IPS-18c (cell line): ENCODE data around the gene GALNTL6.

Source experiments
- H3K4me3 ChIP-seq: 2 replicates; pipeline ENCODE4 v1.7.0; 2013; ENCODE audit warnings: low read depth, mild to moderate bottlenecking, low read length, moderate library complexity; ENCODE audit not compliant: insufficient read depth
- H3K9me3 ChIP-seq: one replicate; pipeline ENCODE4 v1.6.1; 2013; ENCODE audit warnings: mild to moderate bottlenecking, low read length, moderate library complexity; ENCODE audit not compliant: control insufficient read depth, insufficient read depth

The GALNTL6 gene

GRCh38 chr4:171956678-171957077 is 143.5 kb downstream of the GALNTL6 start:
- Histone ChIP-seq H3K9me3 (no peaks in the 10 kb centered on the region), H3K4me3 (no peak overlapping the region)

- no peak overlapping the region for H3K4me3 ChIP-seq
- H3K9me3 ChIP-seq: no peaks in the 10 kb centered on the region
Measured at GRCh38 chr4:171962110-171962509, 148.9 kb downstream of the GALNTL6 start.

DNA sequence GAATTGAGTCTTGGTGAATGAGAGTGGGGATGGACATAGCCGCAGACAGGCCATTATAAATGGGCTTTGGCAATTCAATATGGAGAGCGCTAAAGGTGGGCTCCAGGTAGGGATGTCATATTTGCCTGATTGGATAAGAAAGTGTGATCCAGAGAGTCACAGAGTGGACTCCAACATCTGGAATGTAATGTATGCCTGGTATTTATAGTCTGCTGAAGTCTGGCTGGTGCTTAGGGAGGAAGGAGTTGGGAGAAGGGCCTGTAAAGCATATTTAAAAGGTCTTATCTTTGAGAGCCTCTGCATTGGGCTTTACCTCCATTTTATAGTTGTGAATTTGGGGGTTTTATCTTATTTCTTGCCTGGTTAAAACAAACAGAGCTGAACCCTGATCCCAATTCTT is 153.2 kb downstream of the GALNTL6 start:
- H3K9me3 ChIP-seq: no peaks in the 10 kb centered on the region

DNA sequence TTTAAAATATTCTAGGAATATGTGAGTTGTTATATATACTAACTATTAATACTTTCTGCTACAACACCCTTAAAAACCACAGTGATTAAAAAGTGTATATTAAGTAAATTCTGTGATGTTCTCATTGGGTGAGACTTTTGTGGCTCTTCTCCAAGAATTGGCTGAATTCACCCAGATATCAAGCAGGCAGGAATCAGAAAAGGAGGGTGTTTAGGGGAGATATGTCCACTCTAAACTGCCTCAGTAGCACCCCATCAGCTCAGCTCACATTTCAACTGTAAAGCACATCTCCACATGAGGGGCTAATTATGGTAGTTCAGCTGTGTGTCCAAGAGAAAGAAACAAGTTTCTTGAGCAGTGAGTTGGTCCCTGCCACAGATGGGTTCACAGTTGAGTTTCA is 165.0 kb downstream of the GALNTL6 start:
- Histone ChIP-seq H3K4me3 (no peak overlapping the region), H3K9me3 (no peaks in the 10 kb centered on the region)

More for the DNA sequence above, 153.2 kb downstream of the GALNTL6 start:
- no peak overlapping the region for H3K4me3 ChIP-seq

GRCh38 chr4:171979461-171979860 is 166.3 kb downstream of the GALNTL6 start:
- Histone ChIP-seq H3K4me3 (no peak overlapping the region), H3K9me3 (no peaks in the 10 kb centered on the region)

- no peaks in the 10 kb centered on the region for H3K9me3 ChIP-seq
Measured at GRCh38 chr4:171981185-171981584, 168.0 kb downstream of the GALNTL6 start.

DNA sequence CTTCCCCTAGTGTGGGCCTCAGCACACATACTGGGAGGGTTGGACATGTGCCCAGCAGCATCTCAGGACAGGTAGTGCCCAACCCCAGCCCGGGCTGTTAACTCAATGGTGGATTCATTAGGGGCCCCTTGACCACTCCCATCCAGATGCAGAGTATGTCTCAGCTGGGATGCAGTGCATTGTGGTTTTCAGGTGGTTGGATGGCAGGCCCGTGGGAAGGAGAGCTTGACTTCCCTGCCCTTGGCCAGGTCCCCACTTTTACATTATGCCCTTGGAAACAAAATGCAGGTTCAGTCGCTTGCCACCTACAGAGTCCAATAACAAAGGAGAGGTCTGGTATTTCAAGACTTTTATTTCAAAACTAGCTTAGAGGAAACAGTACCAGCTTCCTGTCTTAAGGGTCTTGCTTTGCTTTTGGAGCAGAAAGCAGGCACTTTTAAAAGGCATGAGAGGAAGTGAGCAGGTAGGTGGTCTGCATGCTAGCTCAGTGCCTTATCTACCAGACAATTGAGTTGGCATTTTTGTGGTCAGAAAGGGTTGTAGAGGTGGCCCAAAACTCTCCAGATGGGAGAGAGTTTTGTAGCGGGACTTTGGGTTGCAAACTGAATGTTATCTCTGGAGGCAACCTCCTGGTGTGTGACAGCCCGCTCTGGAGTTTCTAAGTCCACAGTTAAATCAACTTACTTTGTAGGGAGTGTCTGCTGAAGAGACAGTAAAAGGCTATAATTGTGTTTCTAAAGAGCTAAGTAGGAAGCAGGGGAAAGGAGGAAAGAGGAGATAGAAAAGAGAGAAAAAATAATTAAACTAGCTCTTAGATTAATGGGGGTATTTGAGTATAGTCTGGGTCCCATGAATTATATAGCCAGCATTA is 171.0 kb downstream of the GALNTL6 start:
- no peaks in the 10 kb centered on the region for H3K9me3 ChIP-seq
- no peak overlapping the region for H3K4me3 ChIP-seq

More at GRCh38 chr4:171981185-171981584, 168.0 kb downstream of the GALNTL6 start:
- H3K4me3 ChIP-seq: no peak overlapping the region

DNA sequence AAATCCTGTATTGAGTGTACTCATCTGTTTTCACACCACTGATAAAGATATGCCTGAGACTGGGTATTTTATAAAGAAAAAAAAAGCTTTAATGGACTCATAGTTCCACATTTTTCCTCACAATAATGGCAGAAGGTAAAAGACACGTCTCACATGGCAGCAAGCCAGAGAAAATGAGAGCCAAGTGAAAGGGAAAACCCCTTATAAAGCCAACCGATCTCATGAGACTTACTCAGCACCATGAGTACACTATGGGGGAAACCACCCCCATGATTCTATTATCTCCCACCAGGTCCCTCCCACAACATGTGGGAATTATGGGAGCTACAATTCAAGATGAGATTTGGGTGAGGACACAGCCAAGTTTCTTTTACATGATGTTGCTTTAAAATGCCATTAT is 171.9 kb downstream of the GALNTL6 start:
- Histone ChIP-seq H3K9me3 (no peaks in the 10 kb centered on the region), H3K4me3 (no peak overlapping the region)

DNA sequence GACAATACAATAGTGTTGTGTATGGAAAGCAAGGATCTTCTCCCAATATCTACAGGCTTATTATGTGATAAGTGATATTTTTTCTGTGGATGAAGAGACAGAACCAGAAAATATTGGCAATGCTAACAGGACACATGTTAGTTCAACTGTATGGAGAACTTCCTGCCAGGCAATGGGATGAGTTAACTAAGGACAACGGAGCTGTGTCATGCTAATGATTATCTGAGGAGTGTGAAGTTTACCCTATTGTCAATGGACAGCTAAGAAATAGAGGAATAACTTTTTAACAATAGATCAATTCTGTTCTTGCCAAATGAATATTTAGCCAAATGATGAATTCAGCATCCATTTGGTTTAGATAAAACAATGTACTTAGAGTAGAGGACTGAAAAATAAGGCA is 180.0 kb downstream of the GALNTL6 start:
- no peaks in the 10 kb centered on the region for H3K9me3 ChIP-seq

GRCh38 chr4:172007889-172008288 is 194.7 kb downstream of the GALNTL6 start:
- Histone ChIP-seq H3K4me3 (no peak overlapping the region), H3K9me3 (no peaks in the 10 kb centered on the region)

More for the DNA sequence above, 180.0 kb downstream of the GALNTL6 start:
- H3K4me3 ChIP-seq: no peak overlapping the region

DNA sequence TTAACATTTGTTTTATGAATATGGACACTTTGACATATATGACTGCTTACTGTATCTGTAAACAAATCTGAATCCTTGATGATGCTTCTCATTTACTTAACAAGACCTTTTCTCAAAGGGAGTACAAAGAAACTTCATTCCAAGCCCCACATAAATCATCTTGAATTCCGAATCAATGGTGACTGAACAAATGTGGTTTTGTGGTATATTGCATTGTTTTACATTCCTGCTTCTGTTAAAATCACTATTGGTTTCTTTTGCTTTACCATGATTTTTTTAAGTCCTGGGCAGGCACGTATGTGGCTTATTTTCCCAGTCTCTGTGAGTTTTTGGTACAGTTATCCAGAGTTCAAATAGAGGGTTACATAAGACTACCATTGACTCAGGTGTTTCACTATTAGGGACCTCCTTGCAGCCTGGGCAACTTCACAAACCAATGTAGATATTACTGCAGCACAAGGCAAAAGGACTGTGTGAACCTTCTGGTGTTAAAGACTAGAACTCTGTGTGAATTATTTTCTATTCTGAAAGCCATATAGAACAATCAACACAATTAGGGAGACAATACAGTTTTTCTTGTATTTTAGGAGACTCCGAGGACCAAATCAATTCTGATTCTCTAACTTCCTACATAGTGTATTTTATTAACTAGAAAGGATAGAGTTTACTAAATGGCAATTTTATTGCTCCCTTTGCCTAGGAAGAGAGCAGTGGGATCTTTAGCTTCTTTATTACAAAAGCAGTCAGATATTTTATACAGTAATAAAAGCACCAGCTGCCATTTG is 196.4 kb downstream of the GALNTL6 start:
- H3K9me3 ChIP-seq: no peaks in the 10 kb centered on the region
- no peak overlapping the region for H3K4me3 ChIP-seq

DNA sequence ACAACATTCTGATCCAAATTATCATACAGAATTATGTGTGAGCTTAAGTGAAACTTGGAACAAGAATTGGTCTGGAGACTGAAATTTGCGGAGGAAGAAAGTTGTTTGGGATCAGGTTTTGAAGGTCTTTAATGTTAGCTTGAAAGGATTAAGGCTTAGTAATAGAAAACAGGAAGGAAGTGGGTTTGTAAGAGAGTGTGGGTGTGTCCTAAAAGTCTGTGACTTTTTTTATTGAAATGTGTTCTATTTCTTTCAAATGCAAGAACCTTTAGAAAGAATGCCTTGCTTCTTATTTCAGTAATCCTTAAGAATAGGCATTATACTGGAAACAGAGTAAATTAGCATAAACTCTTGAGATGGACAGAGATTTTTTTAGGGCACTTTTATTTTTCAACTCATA is 198.0 kb downstream of the GALNTL6 start:
- no peaks in the 10 kb centered on the region for H3K9me3 ChIP-seq
- H3K4me3 ChIP-seq: no peak overlapping the region

DNA sequence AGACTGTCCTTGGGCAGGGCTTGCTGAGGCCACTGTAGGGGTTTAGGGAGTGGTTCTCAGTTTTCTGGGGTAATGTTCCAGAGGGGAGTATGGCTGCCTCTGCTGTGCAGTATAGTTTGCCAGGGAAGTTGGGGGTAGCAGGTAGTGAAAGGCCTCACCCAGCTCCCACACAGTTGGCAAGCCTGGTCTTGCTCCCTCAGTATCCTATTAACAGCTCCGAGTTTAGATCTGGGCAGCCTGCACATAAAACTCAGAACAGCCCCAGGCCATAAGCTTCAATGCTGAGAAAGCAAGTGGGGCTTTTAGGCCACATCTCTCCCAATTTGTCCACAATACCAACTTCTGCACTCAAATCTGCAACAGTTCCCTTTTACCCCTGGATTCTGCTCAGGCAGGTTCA is 205.2 kb downstream of the GALNTL6 start:
- Histone ChIP-seq H3K4me3 (no peak overlapping the region), H3K9me3 (no peaks in the 10 kb centered on the region)

DNA sequence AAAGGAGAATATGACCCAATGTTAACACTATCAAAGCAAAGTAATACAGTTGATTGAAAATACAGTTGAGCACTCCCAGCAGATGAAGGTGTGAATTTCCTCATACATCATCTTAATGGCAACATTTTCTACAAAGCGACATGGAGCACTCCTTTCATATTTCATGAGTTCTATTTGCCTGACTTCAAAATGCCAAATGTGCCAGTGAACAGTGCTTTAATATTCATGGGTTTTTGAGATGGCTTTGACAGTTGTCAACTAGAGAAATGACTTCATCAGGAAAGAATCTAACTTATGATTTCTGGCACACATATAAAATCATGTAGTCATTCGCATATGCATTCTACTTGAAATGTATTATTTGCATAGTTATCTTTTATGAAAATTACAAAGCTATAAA is 222.4 kb downstream of the GALNTL6 start:
- no peak overlapping the region for H3K4me3 ChIP-seq
- H3K9me3 ChIP-seq: no peaks in the 10 kb centered on the region

DNA sequence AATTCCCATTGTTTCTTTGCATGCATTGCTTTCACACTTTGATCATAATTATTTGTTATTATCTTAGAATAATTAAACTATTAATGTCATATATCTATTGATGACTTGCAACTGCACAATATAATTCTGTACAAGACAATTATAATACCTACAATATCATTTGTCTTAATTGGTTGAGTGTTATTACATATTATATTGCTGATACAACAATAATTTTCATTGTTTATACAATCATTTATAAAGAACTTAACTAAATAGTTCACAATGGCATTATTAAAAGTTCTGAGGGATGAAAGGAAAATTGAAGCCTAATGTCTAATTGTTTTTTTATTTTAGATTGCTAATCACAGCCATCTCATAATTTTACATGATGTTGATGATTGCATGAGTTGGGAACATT is 227.6 kb downstream of the GALNTL6 start:
- no peak overlapping the region for H3K4me3 ChIP-seq
- H3K9me3 ChIP-seq: no peaks in the 10 kb centered on the region

DNA sequence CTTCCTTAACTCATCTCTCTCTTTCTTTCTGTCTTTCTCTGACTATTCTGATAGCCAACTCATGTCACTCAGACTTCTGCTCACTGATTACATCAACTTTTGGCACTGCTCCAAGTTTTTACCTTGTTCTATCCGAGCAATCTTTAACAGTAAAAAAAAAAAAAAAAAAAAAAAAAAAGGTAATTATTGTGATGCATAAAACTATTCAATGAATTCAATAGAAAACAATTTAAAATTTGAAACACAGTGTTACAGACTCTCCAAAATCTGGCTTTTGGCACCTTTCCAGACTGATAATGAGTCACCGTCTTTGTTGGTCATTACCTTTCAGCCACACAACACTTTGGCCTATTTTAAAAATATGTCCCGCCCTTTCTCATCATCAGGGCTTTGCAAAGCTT is 229.5 kb downstream of the GALNTL6 start:
- Histone ChIP-seq H3K4me3 (no peak overlapping the region), H3K9me3 (no peaks in the 10 kb centered on the region)

- no peaks in the 10 kb centered on the region for H3K9me3 ChIP-seq
Measured at GRCh38 chr4:172045981-172046380, 232.8 kb downstream of the GALNTL6 start.

DNA sequence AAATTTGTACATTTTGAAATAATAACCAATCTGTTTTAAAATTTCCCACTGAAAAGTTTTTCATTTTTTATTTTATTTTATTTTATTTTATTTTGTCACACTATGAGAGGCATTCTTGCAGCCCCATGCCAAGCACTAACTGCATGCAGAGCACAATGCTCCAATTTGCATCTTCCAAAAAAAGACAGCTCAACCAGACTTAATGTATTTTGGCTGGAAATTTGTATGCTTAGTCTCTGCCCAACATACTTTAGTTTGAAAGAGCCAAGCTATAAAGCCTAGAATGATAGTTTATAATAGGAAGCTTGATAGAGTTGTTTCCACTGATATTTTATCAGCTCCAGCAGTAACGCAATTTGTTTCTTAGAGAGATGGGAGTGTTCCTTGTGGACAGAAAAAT is 235.5 kb downstream of the GALNTL6 start:
- H3K9me3 ChIP-seq: no peaks in the 10 kb centered on the region
- no peak overlapping the region for H3K4me3 ChIP-seq

More at GRCh38 chr4:172045981-172046380, 232.8 kb downstream of the GALNTL6 start:
- H3K4me3 ChIP-seq: no peak overlapping the region
